NCI-H748 treated with DMSO at 0.1 percent for 48 hours (cell line): ENCODE results near the gene PLIN3.
"Not testable (repeated sequence)": the region's sequence is repeated elsewhere in the genome, so short reads cannot be mapped to it uniquely, and the experiment has no call there.

Source experiments
- DNase-seq: peaks from one replicate; lab custom pipeline; 2025; lab: John Stamatoyannopoulos, UW

PLIN3 gene

DNA sequence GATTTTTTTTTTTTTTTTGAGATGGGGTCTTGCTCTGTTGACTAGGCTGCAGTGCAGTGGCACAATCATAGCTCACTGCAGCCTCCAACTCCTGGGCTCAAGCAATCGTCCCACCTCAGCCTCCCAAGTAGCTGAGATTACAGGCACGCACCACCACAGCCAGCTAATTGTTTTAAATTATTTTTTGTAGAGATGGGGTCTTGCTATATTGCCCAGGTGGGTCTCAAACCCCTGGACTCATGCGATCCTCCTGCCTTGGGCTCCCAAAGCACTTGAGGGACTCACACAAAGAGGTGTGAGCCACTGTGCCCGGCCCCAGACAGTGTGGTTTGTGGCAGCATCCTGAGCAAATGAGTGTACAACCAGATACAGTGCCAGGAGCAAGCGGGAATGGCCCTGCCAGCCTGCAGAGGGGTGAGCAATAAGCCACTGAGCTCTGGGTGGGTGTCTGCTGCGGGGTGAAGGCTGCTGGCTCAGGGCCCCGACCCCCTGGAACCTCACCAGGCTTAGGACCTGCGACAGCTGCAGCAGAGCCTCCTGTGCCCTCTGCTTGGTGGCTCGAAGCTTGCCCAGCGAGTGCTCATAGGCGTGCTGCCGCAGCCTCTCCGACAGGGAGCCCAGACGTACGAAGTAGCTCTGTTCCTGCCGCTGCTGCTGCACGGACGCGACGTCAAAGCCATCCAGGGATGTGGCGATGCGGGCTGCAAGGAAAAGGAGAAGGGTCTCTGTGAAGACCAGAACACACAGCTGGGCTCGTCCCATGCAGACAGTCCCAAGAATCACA, 20.1 kb downstream of the PLIN3 start:
- DNase-seq, result no peak

GRCh38 chr19:4845975-4846374, 21.5 kb downstream of the PLIN3 start:
- not testable (repeated sequence) for DNase-seq

DNA sequence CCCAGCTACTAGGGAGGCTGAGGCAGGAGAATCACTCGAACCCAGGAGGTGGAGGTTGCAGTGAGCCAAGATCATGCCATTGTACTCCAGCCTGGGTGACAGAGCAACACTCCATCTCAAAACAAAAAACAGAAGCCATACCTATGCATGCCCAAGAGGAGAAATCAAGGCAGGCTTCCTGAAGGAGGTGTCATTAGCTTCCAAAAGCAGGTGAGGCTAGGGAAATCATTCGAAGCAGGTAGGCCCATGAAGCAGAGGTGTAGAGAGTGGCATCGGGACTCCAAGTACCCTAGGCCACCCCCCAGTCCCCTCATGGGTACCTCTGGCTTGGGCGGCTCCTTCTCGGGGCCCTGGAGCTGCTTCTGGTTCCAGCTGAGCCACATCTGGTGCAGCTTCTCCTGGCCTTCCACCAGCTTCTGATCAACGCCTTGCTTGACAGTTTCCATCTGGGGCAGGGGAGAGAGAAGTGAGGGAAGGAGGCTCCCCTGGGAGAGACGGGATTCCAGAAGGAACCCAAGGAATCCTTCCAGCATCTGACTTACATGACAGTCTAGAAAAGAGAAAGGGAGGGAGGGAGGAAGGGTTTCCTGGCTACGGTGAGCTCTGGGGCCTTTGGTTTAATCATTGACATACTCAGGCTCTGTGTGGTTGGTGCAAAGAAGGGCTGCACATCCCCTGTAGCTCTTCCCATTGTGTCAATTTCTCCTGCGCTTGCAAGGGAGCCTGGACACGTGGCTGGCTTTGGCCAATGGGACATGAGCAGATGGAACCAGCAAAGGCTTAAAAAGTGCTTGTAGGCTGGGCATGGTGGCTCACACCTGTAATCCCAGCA, 22.9 kb downstream of the PLIN3 start:
- DNase-seq, result no peak

DNA sequence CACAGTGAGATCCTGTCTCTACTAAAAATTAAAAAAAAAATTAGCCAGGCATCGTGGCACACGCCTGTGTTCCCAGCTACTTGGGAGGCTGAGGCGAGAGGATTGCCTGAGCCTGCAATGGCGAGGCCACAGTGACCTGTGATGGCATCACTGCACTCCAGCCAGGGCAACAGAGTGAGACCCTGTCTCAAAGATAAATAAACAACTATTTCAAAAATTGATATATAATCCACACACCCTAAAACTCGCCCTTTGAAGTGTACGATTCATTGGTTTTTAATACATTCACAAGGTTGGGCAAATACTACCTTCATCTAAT, 23.9 kb downstream of the PLIN3 start:
- no peak for DNase-seq

DNA sequence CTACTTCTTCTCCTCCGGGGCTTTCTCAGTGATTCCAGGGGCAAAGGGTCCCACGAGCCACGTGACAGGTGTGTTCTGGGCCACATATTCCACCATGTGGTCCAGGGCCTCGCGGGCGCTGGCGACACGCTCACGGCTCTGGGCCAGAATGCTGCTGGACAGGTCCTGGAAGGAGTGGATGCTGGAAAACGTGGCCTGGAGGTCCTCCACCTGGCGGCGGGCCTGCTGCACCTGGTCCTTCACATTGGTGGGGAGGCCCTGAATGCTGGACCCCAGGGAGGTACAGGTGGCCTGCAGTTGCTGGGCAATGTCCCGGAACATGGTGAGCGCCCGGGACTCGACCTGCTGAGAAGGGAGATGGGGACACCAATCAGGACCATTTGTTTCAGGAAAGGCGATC, 28.3 kb downstream of the PLIN3 start:
- no peak for DNase-seq

- no peak for DNase-seq
These were observed 34.7 kb downstream of the PLIN3 start for GRCh38 chr19:4832776-4833175.

DNA sequence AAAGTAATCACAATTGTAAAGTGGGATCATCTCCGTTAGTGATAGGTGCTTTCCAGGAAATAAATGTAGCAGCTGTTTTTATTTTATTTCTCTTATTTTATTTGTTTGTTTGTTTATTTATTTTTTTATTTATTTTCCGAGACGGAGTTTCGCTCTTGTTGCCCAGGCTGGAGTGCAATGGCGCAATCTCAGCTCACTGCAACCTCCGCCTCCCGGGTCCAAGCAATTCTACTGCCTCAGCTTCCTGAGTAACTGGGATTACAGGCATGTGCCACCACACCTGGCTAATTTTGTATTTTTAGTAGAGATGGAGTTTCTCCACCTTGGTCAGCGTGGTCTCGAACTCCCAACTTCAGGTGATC, 35.5 kb downstream of the PLIN3 start:
- DNase-seq, result not testable (repeated sequence)

DNA sequence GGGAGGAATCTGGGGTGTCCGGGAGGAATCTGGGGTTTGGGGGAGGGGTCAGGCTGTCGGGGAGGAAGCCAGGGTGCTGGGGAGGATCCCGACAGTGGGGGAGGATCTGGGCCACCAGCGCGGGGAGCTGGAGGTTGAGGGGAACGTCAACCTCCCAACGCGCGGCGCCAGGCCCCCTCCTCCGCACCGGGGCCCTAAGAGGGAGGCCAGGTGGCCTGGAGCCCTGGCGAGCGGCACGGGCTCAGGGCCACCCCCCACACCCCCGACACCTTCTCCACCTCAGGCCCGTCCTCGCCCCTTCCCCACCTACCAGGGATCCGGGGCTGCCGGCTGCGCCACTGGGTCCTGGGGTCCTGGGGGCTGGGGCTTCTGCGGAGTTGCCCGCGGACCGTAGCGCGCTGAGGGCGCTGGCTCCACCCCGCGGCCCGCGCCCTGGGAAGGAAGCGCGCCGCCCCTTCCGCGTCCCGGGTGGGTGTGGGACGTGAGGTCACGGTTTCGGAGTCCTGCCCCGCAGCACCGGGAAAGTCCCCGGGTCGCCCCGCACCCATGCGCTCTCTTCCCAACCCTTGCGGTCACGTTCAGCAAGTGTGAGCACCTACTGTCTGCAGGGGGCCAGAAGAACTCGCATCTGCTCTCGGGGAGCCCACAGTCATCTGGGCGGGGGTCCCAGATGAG, 36.0 kb downstream of the PLIN3 start, which contains the start of gene TICAM1:
Gene TICAM1, minus strand, starts transcription at position 409 of the 675 bp plus-strand sequence. CDS start 13,335 bp downstream, outside the sequence.
- DNase-seq, result no peak

GRCh38 chr19:4830768-4831265, 36.6 kb downstream of the PLIN3 start:
- no peak for DNase-seq

DNA sequence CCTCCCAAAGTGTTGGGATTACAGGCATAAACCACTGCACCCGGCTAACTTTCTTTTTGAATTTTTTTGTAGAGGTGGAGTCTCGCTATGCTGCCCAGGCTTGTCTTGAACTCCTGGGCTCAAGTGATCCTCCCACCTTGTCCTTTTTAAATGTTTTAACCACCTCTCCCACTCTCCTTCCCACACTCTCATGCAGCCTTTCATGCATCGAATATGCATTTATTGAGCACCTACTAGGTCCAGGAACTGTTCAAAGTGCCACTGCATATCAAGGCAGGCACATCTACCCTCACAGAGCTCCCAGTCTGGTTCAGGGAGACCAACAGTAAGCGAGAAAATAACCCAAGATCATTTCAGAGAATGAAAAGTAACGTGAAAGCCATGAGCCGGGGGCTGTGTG, 37.1 kb downstream of the PLIN3 start:
- DNase-seq, result no peak

- no peak for DNase-seq
These were observed 38.3 kb downstream of the PLIN3 start for GRCh38 chr19:4829001-4829712.

GRCh38 chr19:4823577-4823976, 43.9 kb downstream of the PLIN3 start:
- no peak for DNase-seq

DNA sequence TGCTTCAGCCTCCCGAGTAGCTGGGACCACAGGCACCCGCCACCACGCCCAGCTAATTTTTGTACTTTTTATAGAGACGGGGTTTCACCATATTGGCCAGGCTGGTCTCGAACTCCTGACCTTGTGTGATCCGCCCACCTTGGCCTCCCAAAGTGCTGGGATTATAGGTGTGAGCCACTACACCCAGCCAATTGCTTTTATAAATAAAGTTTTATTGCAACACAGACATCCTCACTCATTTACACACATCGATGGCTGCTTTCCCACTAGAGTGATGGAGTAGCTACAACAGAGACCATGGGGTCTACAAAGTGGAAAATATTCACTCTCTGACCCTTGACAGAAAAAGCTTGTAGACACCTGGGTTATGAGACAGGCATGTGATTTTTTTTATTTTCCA, 45.1 kb downstream of the PLIN3 start:
- DNase-seq, result not testable (repeated sequence)

DNA sequence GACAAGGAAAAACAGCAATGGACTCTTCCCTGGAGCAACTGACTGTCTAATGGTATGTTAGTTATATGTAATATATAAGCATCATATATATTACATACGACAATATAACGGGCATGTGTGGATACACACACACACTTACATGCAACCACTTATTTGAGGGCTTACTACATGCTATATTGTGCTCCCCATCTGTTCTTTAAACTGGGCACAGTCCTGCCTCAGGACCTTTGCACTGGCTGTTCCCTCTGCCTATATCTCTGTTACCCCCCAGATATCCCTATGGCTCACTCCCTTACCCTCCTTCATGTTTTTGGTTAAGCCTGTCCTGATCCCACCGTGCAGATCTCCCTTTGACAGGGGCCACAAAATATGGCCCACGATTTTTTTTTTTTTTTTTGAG, 46.2 kb downstream of the PLIN3 start:
- no peak for DNase-seq

- DNase-seq, result no peak
These were observed 49.8 kb downstream of the PLIN3 start for GRCh38 chr19:4817467-4818277.

DNA sequence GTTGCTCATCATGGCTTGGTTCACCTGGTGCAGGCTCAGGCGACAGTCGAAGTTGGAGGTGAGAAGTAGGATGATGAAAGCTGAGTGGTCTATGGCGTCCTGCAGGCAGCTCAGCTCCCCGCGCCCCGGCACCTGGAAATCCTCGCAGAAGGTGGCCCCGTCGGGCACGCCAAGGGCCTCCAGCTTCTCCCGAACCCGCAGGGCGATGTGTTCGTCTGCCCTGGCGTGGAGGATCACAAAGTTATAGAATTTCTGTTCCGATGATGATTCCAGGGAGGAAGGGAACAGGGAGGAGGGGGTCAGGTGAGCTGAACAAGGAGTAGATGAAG, 50.6 kb downstream of the PLIN3 start:
- DNase-seq, result no peak

DNA sequence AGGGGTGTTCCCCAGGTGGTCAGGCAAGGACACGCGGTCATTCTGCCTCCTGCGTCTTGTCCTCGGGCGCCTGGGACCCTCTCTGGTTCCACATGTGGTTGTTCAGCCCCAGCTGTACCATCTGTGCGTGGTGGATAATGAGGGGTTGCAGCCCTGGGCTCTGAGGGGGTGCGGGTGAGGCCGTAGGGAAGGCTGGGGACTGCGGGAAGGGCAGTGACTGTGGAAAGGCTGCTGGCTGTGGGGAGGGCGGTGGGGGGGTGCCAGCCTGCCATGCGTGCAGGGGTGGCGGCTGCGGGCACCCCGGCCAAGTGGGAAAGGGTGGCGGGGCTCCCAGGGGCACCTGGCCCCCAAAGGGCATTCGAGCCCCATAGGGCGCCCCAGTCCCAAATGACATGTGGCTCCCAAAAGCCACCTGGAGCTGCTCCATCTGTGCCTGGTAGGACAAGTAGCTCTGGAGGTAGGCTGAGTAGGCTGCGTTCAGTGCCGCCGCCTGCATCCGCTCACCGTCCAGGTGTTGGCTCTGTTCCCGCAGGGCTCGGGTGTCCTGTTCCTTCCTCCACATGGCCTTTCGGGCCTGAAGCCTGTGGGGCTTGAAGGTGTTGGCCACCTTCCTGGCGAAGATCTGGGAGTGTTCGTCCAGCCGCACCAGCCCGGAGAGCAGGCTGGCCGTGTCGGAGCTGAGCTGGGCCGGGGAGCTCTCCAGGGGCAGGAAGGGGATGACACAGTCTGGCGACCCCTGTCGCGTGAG, 51.1 kb downstream of the PLIN3 start:
- no peak for DNase-seq

DNA sequence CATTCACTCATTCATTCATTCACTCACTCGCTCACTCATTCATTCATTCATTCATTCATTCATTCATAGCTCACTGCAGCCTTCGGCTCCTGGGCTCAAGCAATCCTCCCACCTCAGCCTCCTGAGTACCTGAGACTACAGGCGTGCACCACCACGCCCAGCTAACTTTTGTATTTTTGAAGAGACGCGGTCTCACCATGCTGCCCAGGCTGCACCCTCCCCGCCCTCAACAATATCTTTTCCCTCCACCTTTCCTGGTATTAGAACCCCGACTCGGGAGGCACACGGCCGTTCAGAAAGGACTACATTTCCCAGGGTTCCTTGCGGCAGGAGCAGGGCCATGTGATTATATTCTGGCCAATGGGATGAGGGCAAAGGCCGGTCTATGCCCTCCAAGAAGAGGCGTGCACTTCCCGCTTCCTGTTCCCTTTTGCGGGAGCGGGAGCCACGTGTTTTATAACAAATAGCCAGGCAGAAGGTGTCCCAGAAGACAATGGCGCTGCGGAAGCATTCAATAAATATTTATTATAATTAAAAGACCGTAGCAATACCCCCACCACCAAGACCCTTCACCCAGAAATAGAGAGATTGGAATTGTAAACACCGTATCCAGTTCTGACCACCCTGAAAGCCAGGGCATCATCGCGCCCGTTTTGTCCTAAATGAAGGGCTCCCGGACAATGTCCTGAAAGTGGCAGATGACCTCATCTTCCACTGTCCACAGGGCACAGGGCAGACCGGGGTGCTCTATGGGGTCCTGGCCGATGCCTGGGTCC, 51.9 kb downstream of the PLIN3 start:
- DNase-seq, result peak; percentile 57

GRCh38 chr19:4814625-4815425, 52.6 kb downstream of the PLIN3 start:
- DNase-seq, result no peak
